Measurements from ENCODE around the gene TECPR2. TPM values are rescaled to one million over a fixed set of nuclear protein-coding genes. Genes with fewer than 3 reads are reported as not detected.
A peak's percentile ranks its signal among the peaks of the same experiment; 100 is the strongest.

The TECPR2 gene
- total and polyA plus RNA-seq, 2 of the 13 experiments (the other 11 are each of a cell fraction or from before 2014, with no cell fraction given) = 3.5 to 5.7 TPM

- TF ChIP-seq HDAC1 (CRISPR knock-in tag; IDR thresholded peaks at IDR 0.05) = no peak; the same call in none of the 2 replicates
- no peak for TF ChIP-seq ZNF30 (CRISPR knock-in tag; IDR thresholded peaks at IDR 0.05)
- TF ChIP-seq SRF (IDR thresholded peaks at IDR 0.05; ENCODE audit: low read depth, low read length) = no peak
- no peak for TF ChIP-seq GTF3A (CRISPR knock-in tag; conservative IDR thresholded peaks at IDR 0.05)
- TF ChIP-seq TFDP1 (CRISPR knock-in tag; IDR thresholded peaks at IDR 0.05; ENCODE audit: borderline replicate concordance) = peak; percentile 83
- no peak for TF ChIP-seq RBM39 (IDR thresholded peaks at IDR 0.05; ENCODE audit: low read depth, low read length, poor library complexity, severe bottlenecking)
- no peak; the same call in 1 of the 2 replicates for TF ChIP-seq ZMYM3 (CRISPR knock-in tag; IDR thresholded peaks at IDR 0.05)
- no peak for TF ChIP-seq MBNL3 (CRISPR knock-in tag; conservative IDR thresholded peaks at IDR 0.05)
- TF ChIP-seq ZNF441 (CRISPR knock-in tag; IDR thresholded peaks at IDR 0.05; ENCODE audit: borderline replicate concordance) = peak; percentile 85; the same call in 1 of the 2 replicates
- no peak for TF ChIP-seq DPF2 (CRISPR knock-in tag; IDR thresholded peaks at IDR 0.05; ENCODE audit: borderline replicate concordance, low read depth)
- 0 out of 2 replicates have a peak, but pooled peaks have one; percentile 34 for TF ChIP-seq ATF5 (CRISPR knock-in tag; IDR thresholded peaks at IDR 0.05; ENCODE audit: low read depth)
- no peak for TF ChIP-seq ZNF670 (CRISPR knock-in tag; IDR thresholded peaks at IDR 0.05; ENCODE audit: borderline replicate concordance)
- TF ChIP-seq SRSF9 (IDR thresholded peaks at IDR 0.05; ENCODE audit: borderline replicate concordance, insufficient read depth, low read depth, low read length, poor library complexity, severe bottlenecking) = no peak
- TF ChIP-seq MTF2 (CRISPR knock-in tag; IDR thresholded peaks at IDR 0.05; ENCODE audit: borderline replicate concordance) = no peak
- TF ChIP-seq TRIM24 (CRISPR knock-in tag; IDR thresholded peaks at IDR 0.05) = no peak
- TF ChIP-seq ZHX2 (IDR thresholded peaks at IDR 0.05; ENCODE audit: low read depth) = no peak
- TF ChIP-seq ZHX2 (CRISPR knock-in tag; IDR thresholded peaks at IDR 0.05; ENCODE audit: borderline replicate concordance) = no peak
- TF ChIP-seq GFI1 (CRISPR knock-in tag; IDR thresholded peaks at IDR 0.05; ENCODE audit: borderline replicate concordance) = no peak
These were observed 177.7 kb downstream of the TECPR2 start (continued) for GRCh38 chr14:102540315-102541028.
